Muscle layer of duodenum (tissue), 2 donors: ENCODE measurements around the gene NRXN2.

Experiments used
- H3K27ac ChIP-seq: one replicate; pipeline ENCODE4 v1.7.0; 2013; ENCODE audit warnings: mild to moderate bottlenecking, low read length
- H3K27me3 ChIP-seq: one replicate; pipeline ENCODE4 v1.7.0; 2013; ENCODE audit warnings: low read depth, mild to moderate bottlenecking, control low read depth, low read length
- H3K36me3 ChIP-seq, 2 donors: one replicate each; pipeline ENCODE4 v1.7.0; 2013; ENCODE audit warnings: low read length in 2 of 2, control low read depth in 1 of 2, mild to moderate bottlenecking in 1 of 2; ENCODE audit not compliant: insufficient read depth in 2 of 2, control insufficient read depth in 1 of 2
- H3K4me1 ChIP-seq, 2 donors: one replicate each; pipeline ENCODE4 v1.7.0; 2013; ENCODE audit warnings: low read length in 2 of 2, mild to moderate bottlenecking in 2 of 2, control low read depth in 1 of 2, moderate library complexity in 1 of 2; ENCODE audit not compliant: insufficient read depth in 2 of 2, control insufficient read depth in 1 of 2
- H3K4me3 ChIP-seq, 2 donors: one replicate each; pipeline ENCODE4 v1.7.0; 2013; ENCODE audit warnings: low read length in 2 of 2, low read depth in 1 of 2, mild to moderate bottlenecking in 1 of 2
- H3K9me3 ChIP-seq, 2 donors: one replicate each; pipeline ENCODE4 v1.7.0; 2013; ENCODE audit warnings: low read length in 2 of 2, control low read depth in 1 of 2, mild to moderate bottlenecking in 1 of 2; ENCODE audit not compliant: control insufficient read depth in 1 of 2
- donor health status: healthy.

Gene NRXN2

GRCh38 chr11:64724863-64725532, 2.0 kb upstream of the NRXN2 start:
- Histone ChIP-seq H3K4me1 (peaks cover 0 to 7% of the 10 kb centered on the region in 2 donors), H3K36me3 (peaks cover 0 to 3% of the 10 kb centered on the region in 2 donors), H3K27me3 (peaks cover 9% of the 10 kb centered on the region), H3K9me3 (no peaks in the 10 kb centered on the region), H3K27ac (no peak overlapping the region), H3K4me3 (no peak overlapping the region)

- no peak overlapping the region for H3K27ac ChIP-seq
- H3K4me3 ChIP-seq, result no peak overlapping the region
- peaks cover 12% of the 10 kb centered on the region for H3K27me3 ChIP-seq
- peaks cover 0 to 3% of the 10 kb centered on the region in 2 donors for H3K36me3 ChIP-seq
- no peaks in the 10 kb centered on the region for H3K9me3 ChIP-seq
- peaks cover 0 to 7% of the 10 kb centered on the region in 2 donors for H3K4me1 ChIP-seq
Observed at GRCh38 chr11:64723907-64724862, 1.2 kb upstream of the NRXN2 start.

GRCh38 chr11:64722141-64723065, 594 bp downstream of the NRXN2 start:
- no peaks in the 10 kb centered on the region for H3K9me3 ChIP-seq
- H3K36me3 ChIP-seq, result peaks cover 0 to 3% of the 10 kb centered on the region in 2 donors
- H3K4me1 ChIP-seq, result peaks cover 0 to 7% of the 10 kb centered on the region in 2 donors
- H3K4me3 ChIP-seq, result no peak overlapping the region
- H3K27me3 ChIP-seq, result peaks cover 17% of the 10 kb centered on the region
- H3K27ac ChIP-seq, result no peak overlapping the region

DNA sequence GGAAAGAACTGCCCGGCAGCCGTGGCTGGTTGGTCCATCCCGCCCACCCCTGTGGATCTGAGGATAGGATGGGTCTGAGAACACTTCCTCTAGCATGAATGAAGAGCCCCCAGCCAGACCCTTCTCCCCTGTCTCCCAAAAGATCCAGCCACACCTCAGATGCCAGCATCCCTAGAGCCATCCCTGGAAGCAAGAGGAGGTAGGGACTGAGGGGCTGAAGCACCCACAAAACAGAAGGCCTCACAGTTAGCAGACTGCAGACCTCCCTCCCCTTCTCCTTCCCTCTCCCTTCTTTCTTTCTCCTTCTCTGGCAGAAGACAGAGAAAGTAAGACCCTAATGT, 1.7 kb downstream of the NRXN2 start:
- Histone ChIP-seq H3K4me1 (peaks cover 0 to 7% of the 10 kb centered on the region in 2 donors), H3K4me3 (no peak overlapping the region), H3K36me3 (no peaks in the 10 kb centered on the region), H3K27me3 (peaks cover 25% of the 10 kb centered on the region), H3K27ac (no peak overlapping the region), H3K9me3 (no peaks in the 10 kb centered on the region)

- Histone ChIP-seq H3K36me3 (no peaks in the 10 kb centered on the region), H3K27me3 (peaks cover 30% of the 10 kb centered on the region), H3K4me1 (peaks cover 0 to 7% of the 10 kb centered on the region in 2 donors), H3K27ac (no peak overlapping the region), H3K9me3 (no peaks in the 10 kb centered on the region), H3K4me3 (no peak overlapping the region)
Observed at GRCh38 chr11:64720640-64721358, 2.2 kb downstream of the NRXN2 start.

GRCh38 chr11:64720167-64720566, 2.8 kb downstream of the NRXN2 start:
- Histone ChIP-seq H3K9me3 (no peaks in the 10 kb centered on the region), H3K36me3 (no peaks in the 10 kb centered on the region), H3K27me3 (peaks cover 34% of the 10 kb centered on the region), H3K27ac (no peak overlapping the region), H3K4me3 (no peak overlapping the region), H3K4me1 (peaks cover 0 to 7% of the 10 kb centered on the region in 2 donors)

- Histone ChIP-seq H3K27ac (no peak overlapping the region), H3K9me3 (no peaks in the 10 kb centered on the region), H3K36me3 (no peaks in the 10 kb centered on the region), H3K4me1 (peaks cover 0 to 7% of the 10 kb centered on the region in 2 donors), H3K4me3 (no peak overlapping the region), H3K27me3 (peaks cover 39% of the 10 kb centered on the region)
Observed at GRCh38 chr11:64719406-64719805, 3.6 kb downstream of the NRXN2 start.

GRCh38 chr11:64718780-64719124, 4.2 kb downstream of the NRXN2 start:
- no peak overlapping the region for H3K4me3 ChIP-seq
- no peaks in the 10 kb centered on the region for H3K36me3 ChIP-seq
- peaks cover 43% of the 10 kb centered on the region for H3K27me3 ChIP-seq
- H3K9me3 ChIP-seq, result no peaks in the 10 kb centered on the region
- peaks cover 0 to 6% of the 10 kb centered on the region in 2 donors for H3K4me1 ChIP-seq
- no peak overlapping the region for H3K27ac ChIP-seq

GRCh38 chr11:64718084-64718779, 4.8 kb downstream of the NRXN2 start:
- Histone ChIP-seq H3K4me3 (no peak overlapping the region), H3K36me3 (no peaks in the 10 kb centered on the region), H3K27ac (no peak overlapping the region), H3K4me1 (peaks cover 0 to 3% of the 10 kb centered on the region in 2 donors), H3K9me3 (no peaks in the 10 kb centered on the region), H3K27me3 (peaks cover 43% of the 10 kb centered on the region)

GRCh38 chr11:64717268-64717578, 5.8 kb downstream of the NRXN2 start:
- no peaks in the 10 kb centered on the region for H3K36me3 ChIP-seq
- H3K9me3 ChIP-seq, result no peaks in the 10 kb centered on the region
- H3K4me1 ChIP-seq, result peaks cover 0 to 11% of the 10 kb centered on the region in 2 donors
- no peak overlapping the region for H3K27ac ChIP-seq
- H3K27me3 ChIP-seq, result peaks cover 47% of the 10 kb centered on the region
- H3K4me3 ChIP-seq, result no peak overlapping the region
